ENCODE measurements around the gene RAB9A. TPM values are rescaled to one million over a fixed set of nuclear protein-coding genes. Genes with fewer than 3 reads are reported as not detected.

Gene RAB9A
- total and polyA plus RNA-seq, 9 of the 15 experiments (the other 6 are each of a cell fraction or from before 2014, with no cell fraction given) = 13.5 to 20.8 (median 17.7) TPM

GRCh38 chrX:13647709-13648212 is 41.2 kb upstream of the RAB9A start (continued):
- TF ChIP-seq ATF6 (CRISPR knock-in tag; IDR thresholded peaks at IDR 0.05) = no peak
- TF ChIP-seq ZNF133 (CRISPR knock-in tag; IDR thresholded peaks at IDR 0.05) = no peak
- TF ChIP-seq HNRNPH1 (optimal IDR thresholded peaks at IDR 0.05; ENCODE audit: low read depth, low read length) = no peak
- TF ChIP-seq ZFP30 (CRISPR knock-in tag; IDR thresholded peaks at IDR 0.05; ENCODE audit: borderline replicate concordance) = no peak
- no peak for TF ChIP-seq NELFE (IDR thresholded peaks at IDR 0.05; ENCODE audit: insufficient read depth, insufficient read length)
- no peak for TF ChIP-seq NR3C1 (CRISPR knock-in tag; IDR thresholded peaks at IDR 0.05)
- no peak for TF ChIP-seq PATZ1 (CRISPR knock-in tag; IDR thresholded peaks at IDR 0.05; ENCODE audit: borderline replicate concordance)
- peak; percentile 95 for TF ChIP-seq MAX (CRISPR knock-in tag; IDR thresholded peaks at IDR 0.05)
- no peak for TF ChIP-seq SAP30 (IDR thresholded peaks at IDR 0.05; ENCODE audit: borderline replicate concordance, insufficient read depth, low read depth, low read length, poor library complexity, severe bottlenecking)
- no peak for TF ChIP-seq XRCC3 (IDR thresholded peaks at IDR 0.05)
- peak; percentile 84 for TF ChIP-seq CUX1 (CRISPR knock-in tag; IDR thresholded peaks at IDR 0.05)
- no peak for TF ChIP-seq BCL6 (CRISPR knock-in tag; IDR thresholded peaks at IDR 0.05)
- peak; percentile 98 for TF ChIP-seq ARID1B (IDR thresholded peaks at IDR 0.05)
- TF ChIP-seq CGGBP1 (CRISPR knock-in tag; IDR thresholded peaks at IDR 0.05) = no peak
- peak; percentile 29; the same call in 1 of the 2 replicates for TF ChIP-seq ESRRA (IDR thresholded peaks at IDR 0.05; ENCODE audit: borderline replicate concordance, low read depth)
- no peak for TF ChIP-seq TFAM (CRISPR knock-in tag; conservative IDR thresholded peaks at IDR 0.05)
- no peak for TF ChIP-seq CHCHD3 (CRISPR knock-in tag; IDR thresholded peaks at IDR 0.05)
- TF ChIP-seq TEAD4 (IDR thresholded peaks at IDR 0.05; ENCODE audit: low read length) = peak; percentile 93
- no peak for TF ChIP-seq TEAD4 (CRISPR knock-in tag; IDR thresholded peaks at IDR 0.05; ENCODE audit: borderline replicate concordance)
- TF ChIP-seq MTA2 (IDR thresholded peaks at IDR 0.05; ENCODE audit: low read depth) = peak; percentile 87
